Fibroblast of mammary gland (primary cell): ENCODE data around the gene EFNB3.
A peak's percentile ranks its signal among the peaks of the same experiment; 100 is the strongest.

ENCODE experiments used
- DNase-seq: peaks from one replicate; pipeline ENCODE4 v3.0.0-alpha.2; 2010; ENCODE audit warnings: low read depth
- H3K4me3 ChIP-seq: 2 replicates; pipeline ENCODE4 v1.5.1; 2011; ENCODE audit warnings: low read depth, mild to moderate bottlenecking, low read length, moderate library complexity; ENCODE audit not compliant: control insufficient read depth
- TF ChIP-seq, protein P1 (sequence below): conservative IDR thresholded peaks from 2 replicates; pipeline ENCODE4 v1.5.1; 2011; ENCODE audit warnings: low read depth, low read length, inconsistent platforms; ENCODE audit not compliant: control insufficient read depth, insufficient read depth

Gene EFNB3

DNA sequence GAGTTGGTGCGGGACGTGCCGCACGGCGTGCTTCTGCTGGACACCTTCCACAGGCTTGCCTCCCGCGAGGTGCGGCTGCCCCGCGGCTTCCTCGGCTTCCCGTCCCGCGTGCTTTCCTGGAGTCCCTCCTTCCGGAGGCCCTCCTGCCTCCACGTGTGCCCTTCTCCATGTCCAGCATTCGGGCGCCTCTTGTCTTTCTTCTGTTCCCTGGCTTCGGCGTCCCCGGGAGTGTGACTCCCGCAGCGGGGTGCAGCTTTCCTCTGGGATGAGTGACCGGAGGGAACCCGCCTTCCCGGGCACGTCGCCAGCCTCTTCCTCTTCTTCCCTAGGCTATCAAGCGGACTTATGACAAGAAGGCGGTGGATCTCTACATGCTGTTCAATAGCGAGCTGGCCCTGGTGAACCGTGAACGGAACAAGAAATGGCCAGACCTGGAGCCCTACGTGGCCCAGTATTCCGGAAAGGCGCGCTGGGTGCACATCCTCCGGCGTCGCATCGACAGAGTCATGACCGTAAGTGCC is 35.5 kb downstream of the EFNB3 start:
- H3K4me3 ChIP-seq = no peak overlapping the region
- TF ChIP-seq, protein P1, sequence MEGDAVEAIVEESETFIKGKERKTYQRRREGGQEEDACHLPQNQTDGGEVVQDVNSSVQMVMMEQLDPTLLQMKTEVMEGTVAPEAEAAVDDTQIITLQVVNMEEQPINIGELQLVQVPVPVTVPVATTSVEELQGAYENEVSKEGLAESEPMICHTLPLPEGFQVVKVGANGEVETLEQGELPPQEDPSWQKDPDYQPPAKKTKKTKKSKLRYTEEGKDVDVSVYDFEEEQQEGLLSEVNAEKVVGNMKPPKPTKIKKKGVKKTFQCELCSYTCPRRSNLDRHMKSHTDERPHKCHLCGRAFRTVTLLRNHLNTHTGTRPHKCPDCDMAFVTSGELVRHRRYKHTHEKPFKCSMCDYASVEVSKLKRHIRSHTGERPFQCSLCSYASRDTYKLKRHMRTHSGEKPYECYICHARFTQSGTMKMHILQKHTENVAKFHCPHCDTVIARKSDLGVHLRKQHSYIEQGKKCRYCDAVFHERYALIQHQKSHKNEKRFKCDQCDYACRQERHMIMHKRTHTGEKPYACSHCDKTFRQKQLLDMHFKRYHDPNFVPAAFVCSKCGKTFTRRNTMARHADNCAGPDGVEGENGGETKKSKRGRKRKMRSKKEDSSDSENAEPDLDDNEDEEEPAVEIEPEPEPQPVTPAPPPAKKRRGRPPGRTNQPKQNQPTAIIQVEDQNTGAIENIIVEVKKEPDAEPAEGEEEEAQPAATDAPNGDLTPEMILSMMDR = no peak
- no peak for DNase-seq

DNA sequence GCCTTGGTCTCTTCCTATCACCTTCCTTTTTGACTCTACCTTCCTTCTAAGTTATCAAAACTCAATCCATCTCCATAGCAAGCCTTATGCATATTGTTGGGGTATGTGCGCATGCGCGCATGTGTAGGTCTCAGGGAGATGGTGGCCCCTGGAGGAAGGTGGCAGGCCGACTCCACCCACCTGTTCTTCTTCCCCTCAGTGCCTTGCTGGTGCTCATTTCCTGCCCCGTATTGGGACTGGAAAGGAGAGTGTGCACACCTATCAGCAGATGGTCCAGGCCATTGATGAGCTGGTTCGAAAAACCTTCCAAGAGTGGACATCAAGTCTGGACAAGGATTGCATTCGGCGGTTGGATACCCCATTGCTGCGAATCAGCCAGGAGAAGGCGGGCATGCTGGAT is 37.7 kb downstream of the EFNB3 start:
- TF ChIP-seq, protein P1 = no peak
- DNase-seq = no peak

GRCh38 chr17:7744416-7744815 is 39.4 kb downstream of the EFNB3 start:
- TF ChIP-seq, protein P1 = no peak
- no peak for DNase-seq
- no peak overlapping the region for H3K4me3 ChIP-seq

More for the DNA sequence above, 37.7 kb downstream of the EFNB3 start:
- H3K4me3 ChIP-seq = no peak overlapping the region

- TF ChIP-seq, protein P1 = peak; percentile 19
- DNase-seq = peak; percentile 81
These were observed 40.9 kb downstream of the EFNB3 start for GRCh38 chr17:7745748-7746470.

GRCh38 chr17:7747635-7748071 is 42.7 kb downstream of the EFNB3 start:
- TF ChIP-seq, protein P1 = no peak
- H3K4me3 ChIP-seq = no peak overlapping the region
- peak; percentile 30 for DNase-seq

More at GRCh38 chr17:7745748-7746470, 40.9 kb downstream of the EFNB3 start:
- no peak overlapping the region for H3K4me3 ChIP-seq

DNA sequence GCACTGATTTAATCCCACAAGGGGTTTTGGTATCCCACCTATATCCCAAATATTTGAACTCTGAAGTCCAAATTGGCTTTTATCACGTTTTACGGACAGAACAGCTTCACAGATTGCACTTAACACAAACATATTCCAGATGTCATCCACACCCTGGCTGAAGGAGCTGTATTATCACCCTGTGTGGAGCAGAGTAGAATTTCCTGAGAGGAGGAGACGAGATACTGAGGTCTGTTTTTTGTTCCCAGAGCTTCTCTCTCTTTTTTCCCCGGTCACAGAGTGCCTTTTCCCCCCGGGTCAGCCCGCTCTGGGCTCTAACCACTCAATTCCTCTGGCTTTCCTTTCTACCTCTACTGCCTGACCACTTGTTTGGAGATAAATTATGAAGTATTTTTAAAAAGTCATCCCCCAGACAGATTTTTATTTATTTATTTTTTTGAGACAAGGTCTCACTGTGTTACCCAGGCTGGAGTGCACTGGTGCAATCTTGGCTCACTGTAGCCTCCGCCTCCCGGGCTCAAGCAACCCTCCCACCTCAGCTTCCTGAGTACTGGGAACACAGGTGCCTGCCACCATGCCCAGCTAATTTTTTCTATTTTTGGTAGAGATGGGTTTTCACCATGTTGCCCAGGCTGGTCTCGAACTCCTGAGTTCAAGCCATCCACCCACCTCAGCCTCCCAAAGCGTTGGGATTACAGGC is 43.2 kb downstream of the EFNB3 start:
- peak; percentile 7 for DNase-seq
- H3K4me3 ChIP-seq = no peak overlapping the region
- TF ChIP-seq, protein P1 = no peak
